GM19372 (cell line): ENCODE data around the gene SAMSN1.

Experiments
- ATAC-seq: cut with Tn5 transposase; IDR thresholded peaks from one replicate; pipeline ENCODE4 v1.9.1; 2021; ENCODE audit warnings: mild to moderate bottlenecking, low read depth, moderate library complexity; ENCODE audit not compliant: unreplicated experiment

SAMSN1 gene

GRCh38 chr21:14452727-14453241, 93.3 kb downstream of the SAMSN1 start:
- ATAC-seq = no peak

- no peak for ATAC-seq
Observed at GRCh38 chr21:14452031-14452726, 93.9 kb downstream of the SAMSN1 start.

GRCh38 chr21:14451546-14451945, 94.6 kb downstream of the SAMSN1 start:
- no peak for ATAC-seq

GRCh38 chr21:14448784-14449183, 97.3 kb downstream of the SAMSN1 start:
- no peak for ATAC-seq

GRCh38 chr21:14438211-14438610, 107.9 kb downstream of the SAMSN1 start:
- ATAC-seq = no peak

GRCh38 chr21:14435423-14435822, 110.7 kb downstream of the SAMSN1 start:
- no peak for ATAC-seq
